Measurements from ENCODE around the gene UTS2B. TPM values are rescaled to one million over a fixed set of nuclear protein-coding genes. Genes with fewer than 3 reads are reported as not detected.

The UTS2B gene
- polyA plus RNA-seq, 1 donor from 2014 or later: 0.46 TPM

DNA sequence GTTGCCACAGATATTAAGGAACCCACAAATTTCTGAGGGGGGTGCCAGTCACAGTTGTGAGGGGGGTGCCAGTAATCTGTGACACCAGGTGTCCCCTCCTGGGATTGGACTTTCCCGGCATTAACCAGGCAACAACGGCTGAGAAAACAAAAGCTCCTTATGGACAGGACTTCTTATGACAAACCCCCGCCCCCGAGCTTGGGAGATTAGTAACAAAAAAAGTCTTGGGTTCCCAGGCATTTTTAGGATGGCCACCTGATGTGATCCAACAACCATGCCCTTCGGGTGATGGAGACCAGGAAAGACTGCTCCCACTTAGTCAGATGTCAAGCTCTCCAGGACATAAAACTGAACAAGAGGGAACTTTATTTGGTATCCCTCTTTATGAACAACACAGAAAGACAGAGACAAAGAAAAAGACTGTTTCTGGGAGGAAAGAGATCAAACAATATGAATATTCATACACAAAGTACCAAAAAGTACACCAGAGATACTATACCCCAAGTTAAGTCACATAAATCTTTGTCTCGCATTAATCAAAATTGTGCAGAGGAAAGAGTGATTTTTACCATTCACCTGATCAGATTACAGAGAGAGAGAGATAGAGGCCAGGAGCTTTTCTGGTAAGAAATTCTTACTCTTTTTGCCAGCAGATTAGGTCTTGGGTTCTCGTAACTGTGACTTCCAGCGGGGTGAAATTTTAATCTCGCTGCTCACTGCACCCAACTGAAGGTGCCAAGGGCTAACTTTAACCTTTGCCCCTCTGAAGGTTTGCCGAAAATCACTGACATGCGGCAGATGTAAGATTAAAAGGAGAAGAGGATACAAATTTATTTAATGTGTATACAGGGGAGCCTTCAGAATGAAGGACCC is 69.7 kb downstream of the UTS2B start:
- TF ChIP-seq TAF1 (IDR thresholded peaks at IDR 0.05; ENCODE audit: low read depth): no peak
- TF ChIP-seq SMC3 (conservative IDR thresholded peaks at IDR 0.05; ENCODE audit: poor library complexity): no peak
- TF ChIP-seq EZH2 (IDR thresholded peaks at IDR 0.05; ENCODE audit: borderline replicate concordance, insufficient read depth, low read length, poor library complexity, severe bottlenecking): no peak
- TF ChIP-seq MXI1 (conservative IDR thresholded peaks at IDR 0.05; ENCODE audit: poor library complexity, severe bottlenecking): no peak
- no peak for TF ChIP-seq EP300 (conservative IDR thresholded peaks at IDR 0.05; ENCODE audit: poor library complexity, severe bottlenecking)
- no peak for TF ChIP-seq POLR2AphosphoS5 (IDR thresholded peaks at IDR 0.05)
- TF ChIP-seq, protein P1, sequence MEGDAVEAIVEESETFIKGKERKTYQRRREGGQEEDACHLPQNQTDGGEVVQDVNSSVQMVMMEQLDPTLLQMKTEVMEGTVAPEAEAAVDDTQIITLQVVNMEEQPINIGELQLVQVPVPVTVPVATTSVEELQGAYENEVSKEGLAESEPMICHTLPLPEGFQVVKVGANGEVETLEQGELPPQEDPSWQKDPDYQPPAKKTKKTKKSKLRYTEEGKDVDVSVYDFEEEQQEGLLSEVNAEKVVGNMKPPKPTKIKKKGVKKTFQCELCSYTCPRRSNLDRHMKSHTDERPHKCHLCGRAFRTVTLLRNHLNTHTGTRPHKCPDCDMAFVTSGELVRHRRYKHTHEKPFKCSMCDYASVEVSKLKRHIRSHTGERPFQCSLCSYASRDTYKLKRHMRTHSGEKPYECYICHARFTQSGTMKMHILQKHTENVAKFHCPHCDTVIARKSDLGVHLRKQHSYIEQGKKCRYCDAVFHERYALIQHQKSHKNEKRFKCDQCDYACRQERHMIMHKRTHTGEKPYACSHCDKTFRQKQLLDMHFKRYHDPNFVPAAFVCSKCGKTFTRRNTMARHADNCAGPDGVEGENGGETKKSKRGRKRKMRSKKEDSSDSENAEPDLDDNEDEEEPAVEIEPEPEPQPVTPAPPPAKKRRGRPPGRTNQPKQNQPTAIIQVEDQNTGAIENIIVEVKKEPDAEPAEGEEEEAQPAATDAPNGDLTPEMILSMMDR (IDR thresholded peaks at IDR 0.05; ENCODE audit: poor library complexity, severe bottlenecking): no peak
- TF ChIP-seq, protein P2, sequence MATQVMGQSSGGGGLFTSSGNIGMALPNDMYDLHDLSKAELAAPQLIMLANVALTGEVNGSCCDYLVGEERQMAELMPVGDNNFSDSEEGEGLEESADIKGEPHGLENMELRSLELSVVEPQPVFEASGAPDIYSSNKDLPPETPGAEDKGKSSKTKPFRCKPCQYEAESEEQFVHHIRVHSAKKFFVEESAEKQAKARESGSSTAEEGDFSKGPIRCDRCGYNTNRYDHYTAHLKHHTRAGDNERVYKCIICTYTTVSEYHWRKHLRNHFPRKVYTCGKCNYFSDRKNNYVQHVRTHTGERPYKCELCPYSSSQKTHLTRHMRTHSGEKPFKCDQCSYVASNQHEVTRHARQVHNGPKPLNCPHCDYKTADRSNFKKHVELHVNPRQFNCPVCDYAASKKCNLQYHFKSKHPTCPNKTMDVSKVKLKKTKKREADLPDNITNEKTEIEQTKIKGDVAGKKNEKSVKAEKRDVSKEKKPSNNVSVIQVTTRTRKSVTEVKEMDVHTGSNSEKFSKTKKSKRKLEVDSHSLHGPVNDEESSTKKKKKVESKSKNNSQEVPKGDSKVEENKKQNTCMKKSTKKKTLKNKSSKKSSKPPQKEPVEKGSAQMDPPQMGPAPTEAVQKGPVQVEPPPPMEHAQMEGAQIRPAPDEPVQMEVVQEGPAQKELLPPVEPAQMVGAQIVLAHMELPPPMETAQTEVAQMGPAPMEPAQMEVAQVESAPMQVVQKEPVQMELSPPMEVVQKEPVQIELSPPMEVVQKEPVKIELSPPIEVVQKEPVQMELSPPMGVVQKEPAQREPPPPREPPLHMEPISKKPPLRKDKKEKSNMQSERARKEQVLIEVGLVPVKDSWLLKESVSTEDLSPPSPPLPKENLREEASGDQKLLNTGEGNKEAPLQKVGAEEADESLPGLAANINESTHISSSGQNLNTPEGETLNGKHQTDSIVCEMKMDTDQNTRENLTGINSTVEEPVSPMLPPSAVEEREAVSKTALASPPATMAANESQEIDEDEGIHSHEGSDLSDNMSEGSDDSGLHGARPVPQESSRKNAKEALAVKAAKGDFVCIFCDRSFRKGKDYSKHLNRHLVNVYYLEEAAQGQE (IDR thresholded peaks at IDR 0.05; ENCODE audit: borderline replicate concordance): no peak
- no peak for TF ChIP-seq RAD21 (conservative IDR thresholded peaks at IDR 0.05)
- H3K79me2 ChIP-seq (replicated peaks; ENCODE audit: insufficient read depth, low read length): no peaks in the 10 kb centered on the region
- H3K27ac ChIP-seq (ENCODE audit: low read length): no peak overlapping the region
- no peaks in the 10 kb centered on the region for H3K9me2 ChIP-seq (ENCODE audit: insufficient read depth, low read length)
- H3K9ac ChIP-seq (ENCODE audit: low read length): no peak overlapping the region
- H4K20me1 ChIP-seq (ENCODE audit: insufficient read depth): no peaks in the 10 kb centered on the region
- no peaks in the 10 kb centered on the region for H3K27me3 ChIP-seq (ENCODE audit: insufficient read depth, low read depth, low read length)
- H3F3A ChIP-seq (ENCODE audit: insufficient read depth, low read length, poor library complexity, severe bottlenecking): no peaks in the 10 kb centered on the region
- H3K9me3 ChIP-seq (ENCODE audit: low read length): no peaks in the 10 kb centered on the region
- no peaks in the 10 kb centered on the region for H3K36me3 ChIP-seq (ENCODE audit: insufficient read depth, low read length)
- H2AFZ ChIP-seq (ENCODE audit: low read depth, low read length): no peak overlapping the region
- H3K4me3 ChIP-seq (ENCODE audit: low read length): no peak overlapping the region
- no peak overlapping the region for H3K4me2 ChIP-seq (ENCODE audit: low read length)

DNA sequence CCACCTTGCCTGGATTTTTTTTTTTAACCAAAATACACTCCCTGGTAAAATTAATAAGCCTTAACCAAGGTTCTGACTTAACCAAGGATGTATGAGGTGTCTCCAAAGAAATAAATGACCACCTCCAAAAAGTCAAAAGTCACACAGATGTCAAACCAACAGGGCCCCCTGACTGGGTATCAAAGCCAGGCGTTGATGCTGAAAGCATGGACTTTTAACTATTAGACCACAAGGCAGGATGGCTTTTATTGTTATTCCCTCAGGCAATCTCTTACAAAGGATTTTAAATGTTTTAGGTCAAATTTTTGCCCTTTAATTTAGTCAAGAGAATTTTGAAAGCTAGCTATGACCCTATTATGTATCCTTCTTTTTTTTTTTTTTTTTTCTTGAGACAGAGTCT is 70.8 kb downstream of the UTS2B start:
- Histone ChIP-seq H3K27ac (ENCODE audit: low read length) (no peak overlapping the region), H3K4me3 (ENCODE audit: low read length) (no peak overlapping the region), H2AFZ (ENCODE audit: low read depth, low read length) (no peak overlapping the region), H3K36me3 (ENCODE audit: insufficient read depth, low read length) (no peaks in the 10 kb centered on the region), H3K79me2 (replicated peaks; ENCODE audit: insufficient read depth, low read length) (no peaks in the 10 kb centered on the region), H3K9me2 (ENCODE audit: insufficient read depth, low read length) (no peaks in the 10 kb centered on the region), H3K9me3 (ENCODE audit: low read length) (no peaks in the 10 kb centered on the region), H3F3A (ENCODE audit: insufficient read depth, low read length, poor library complexity, severe bottlenecking) (no peaks in the 10 kb centered on the region), H4K20me1 (ENCODE audit: insufficient read depth) (no peaks in the 10 kb centered on the region), H3K4me2 (ENCODE audit: low read length) (no peak overlapping the region), H3K9ac (ENCODE audit: low read length) (no peak overlapping the region), H3K27me3 (ENCODE audit: insufficient read depth, low read depth, low read length) (no peaks in the 10 kb centered on the region)
- TF ChIP-seq, protein P2 (IDR thresholded peaks at IDR 0.05; ENCODE audit: borderline replicate concordance): no peak
- TF ChIP-seq EZH2 (IDR thresholded peaks at IDR 0.05; ENCODE audit: borderline replicate concordance, insufficient read depth, low read length, poor library complexity, severe bottlenecking): no peak
- TF ChIP-seq RAD21 (conservative IDR thresholded peaks at IDR 0.05): no peak
- no peak for TF ChIP-seq SMC3 (conservative IDR thresholded peaks at IDR 0.05; ENCODE audit: poor library complexity)
- TF ChIP-seq EP300 (conservative IDR thresholded peaks at IDR 0.05; ENCODE audit: poor library complexity, severe bottlenecking): no peak
- TF ChIP-seq POLR2AphosphoS5 (IDR thresholded peaks at IDR 0.05): no peak

Data from neural cell (in vitro differentiated cells).